Endothelial cell of umbilical vein (primary cell): Measurements from ENCODE around the gene PDE7B. TPM values are rescaled to one million over a fixed set of nuclear protein-coding genes. Genes with fewer than 3 reads are reported as not detected.
A peak's percentile ranks its signal among the peaks of the same experiment; 100 is the strongest.

ENCODE experiments used
- BruUV-seq: library from RNA; stranded (reverse); fragments of 400-500 nt; replicated peaks from 2 replicates; lab custom pipeline; 2021; lab: Mats Ljungman, UMichigan
- CTCF ChIA-PET: fragments of 300-600, 350-600 bp; sonication (Branson Sonifier 250); formaldehyde crosslinking; loops from one replicate; lab custom pipeline; 2021; ENCODE audit warnings: antibody characterized with exemption, inconsistent platforms; lab: Charles Lee
- POLR2A ChIA-PET: fragments of 300-600, 350-600 bp; sonication (Branson Sonifier 250); formaldehyde crosslinking; loops from one replicate; lab custom pipeline; 2021; ENCODE audit warnings: antibody characterized with exemption, inconsistent platforms; lab: Charles Lee
- DNase-seq: peaks from one replicate; pipeline ENCODE4 v3.0.0-alpha.2; 2011; ENCODE audit warnings: low read depth, low spot score
- FAIRE-seq: peaks from 2 replicates; lab custom pipeline; 2011; peaks lifted over from hg19 to GRCh38; lab: Jason Lieb, UNC
- H2AFZ ChIP-seq: 2 replicates; pipeline ENCODE4 v1.6.0; 2012; ENCODE audit warnings: low read depth, low read length, control low read depth, inconsistent platforms
- H3K27ac ChIP-seq: 2 replicates; pipeline ENCODE4 v1.5.1; 2011; ENCODE audit warnings: low read depth, mild to moderate bottlenecking, control low read depth, low read length, moderate library complexity; ENCODE audit not compliant: insufficient read depth
- H3K27me3 ChIP-seq, 2 experiments: 2 replicates each; pipeline versions ENCODE4 v1.6.0 to v1.6.1; 2011; ENCODE audit warnings: low read length in 2 of 2, mixed read lengths in 1 of 2; ENCODE audit not compliant: control insufficient read depth in 2 of 2, insufficient read depth in 2 of 2
- H3K36me3 ChIP-seq, 2 experiments: 2 replicates in 1 of 2; 3 replicates in 1 of 2; pipeline ENCODE4 v1.5.1; 2011; ENCODE audit warnings: low read length in 2 of 2, mild to moderate bottlenecking in 1 of 2, moderate library complexity in 1 of 2; ENCODE audit not compliant: control insufficient read depth in 2 of 2, insufficient read depth in 2 of 2; ENCODE audit errors: extremely low read depth in 1 of 2
- H3K4me1 ChIP-seq: 3 replicates; pipeline ENCODE4 v1.5.1; 2011; ENCODE audit warnings: mild to moderate bottlenecking, low read length; ENCODE audit not compliant: control insufficient read depth, insufficient read depth; ENCODE audit errors: extremely low read depth
- H3K4me2 ChIP-seq: 2 replicates; pipeline ENCODE4 v1.6.1; 2011; ENCODE audit warnings: low read length, control low read depth, mixed read lengths; ENCODE audit not compliant: insufficient read depth
- H3K4me3 ChIP-seq, 3 experiments: fragments of 200-600 bp in 1 of 3; sonication (generic), shearing (Covaris generic) in 1 of 3; replicated peaks in 1 of 3; 2 replicates each; pipeline ENCODE4 v1.5.1; 2011 to 2016; ENCODE audit warnings: control low read depth in 3 of 3, low read length in 3 of 3, mild to moderate bottlenecking in 2 of 3, inconsistent platforms in 1 of 3, low read depth in 1 of 3, moderate library complexity in 1 of 3; ENCODE audit not compliant: insufficient read depth in 1 of 3
- H3K79me2 ChIP-seq: 2 replicates; pipeline ENCODE4 v1.6.0; 2012; ENCODE audit warnings: low read length, inconsistent platforms; ENCODE audit not compliant: control insufficient read depth, insufficient read depth
- H3K9ac ChIP-seq: replicated peaks from 2 replicates; pipeline ENCODE3; 2011; ENCODE audit warnings: low read length, control low read depth; ENCODE audit not compliant: insufficient read depth; ENCODE audit errors: extremely low read depth
- H3K9me1 ChIP-seq: replicated peaks from 3 replicates; pipeline ENCODE4 v1.6.0; 2011; ENCODE audit warnings: mild to moderate bottlenecking, low read length; ENCODE audit not compliant: control insufficient read depth, insufficient read depth; ENCODE audit errors: extremely low read depth
- H3K9me3 ChIP-seq: replicated peaks from 2 replicates; pipeline ENCODE4 v1.5.1; 2012; ENCODE audit warnings: low read length, inconsistent platforms; ENCODE audit not compliant: control insufficient read depth, insufficient read depth
- H4K20me1 ChIP-seq: replicated peaks from 2 replicates; pipeline ENCODE3; 2011; ENCODE audit warnings: mild to moderate bottlenecking, low read length; ENCODE audit not compliant: control insufficient read depth, insufficient read depth; ENCODE audit errors: extremely low read depth
- CTCF ChIP-seq, 2 donors: IDR thresholded peaks; 1 replicate in 1 of 2; 2 replicates in 1 of 2; pipeline ENCODE4 v1.5.1; 2011; ENCODE audit warnings: low read length in 2 of 2, mild to moderate bottlenecking in 2 of 2, moderate library complexity in 2 of 2, control low read depth in 1 of 2, inconsistent platforms in 1 of 2, low read depth in 1 of 2; ENCODE audit not compliant: insufficient read depth in 1 of 2; ENCODE audit errors: extremely low read depth in 1 of 2
- EZH2 ChIP-seq: IDR thresholded peaks from 2 replicates; pipeline ENCODE4 v1.6.1; 2012; ENCODE audit warnings: borderline replicate concordance, low read depth, mild to moderate bottlenecking, moderate library complexity, low read length, inconsistent platforms; ENCODE audit not compliant: severe bottlenecking
- FOS ChIP-seq: IDR thresholded peaks from 2 replicates; pipeline ENCODE4 v1.6.1; 2011; ENCODE audit warnings: mild to moderate bottlenecking, low read length, moderate library complexity, borderline replicate concordance; ENCODE audit not compliant: insufficient read depth
- GATA2 ChIP-seq: IDR thresholded peaks from 2 replicates; pipeline ENCODE4 v1.7.0; 2011; ENCODE audit warnings: low read depth, mild to moderate bottlenecking, moderate library complexity, mixed read lengths, low read length; ENCODE audit not compliant: insufficient read length, insufficient read depth
- JUN ChIP-seq: IDR thresholded peaks from 2 replicates; pipeline ENCODE4 v1.6.1; 2011; ENCODE audit warnings: borderline replicate concordance, low read depth; ENCODE audit not compliant: insufficient read length, insufficient read depth
- MYC ChIP-seq: IDR thresholded peaks from one replicate; pipeline ENCODE4 v1.6.1; 2011; ENCODE audit warnings: mild to moderate bottlenecking, low read depth, low read length
- POLR2A ChIP-seq: IDR thresholded peaks from 2 replicates; pipeline ENCODE4 v1.6.1; 2012; ENCODE audit warnings: low read depth, mild to moderate bottlenecking, control low read depth, low read length
- POLR2AphosphoS5 ChIP-seq: IDR thresholded peaks from 2 replicates; pipeline ENCODE4 v1.6.1; 2012; ENCODE audit warnings: low read depth, mild to moderate bottlenecking, control low read depth, low read length, moderate library complexity; ENCODE audit not compliant: insufficient read depth
- dilution Hi-C: fragments of 300-500 bp; cut with MboI; formaldehyde crosslinking; loops from one replicate; pipeline ENCODE4 v1.15.0; 2019; ENCODE audit warnings: low sequenced_read_pairs; ENCODE audit not compliant: extremely low pct_ligation_motif_present
- intact Hi-C: fragments of 100-400 bp; cut with micrococcal nuclease; formaldehyde crosslinking; loops from one replicate; pipeline ENCODE4 v1.10.0; 2022
- polyA plus RNA-seq, 4 experiments: library from polyadenylated mRNA; depleted of rRNA in 3 of 4; stranded (reverse) in 3 of 4; unstranded in 1 of 4; fragments of >200 nt; gene quantifications; 2 replicates each; pipeline versions ENCODE4 v1.2.1 to v1.2.3, GENCODE V29; 2011 to 2012; ENCODE audit warnings: missing spikeins in 1 of 4
- total RNA-seq: library from RNA; stranded (reverse); gene quantifications from 2 replicates; pipeline ENCODE4 v1.2.3, GENCODE V29; 2021
- TF ChIP-seq, protein P1 (sequence below): IDR thresholded peaks from 2 replicates; pipeline ENCODE4 v1.6.1; 2011; ENCODE audit not compliant: insufficient read depth, insufficient read length

Gene PDE7B
- total and polyA plus RNA-seq, 2 donors (not counting 3 experiments of a cell fraction or from before 2014, with no cell fraction given), result 20.6 to 25.1 TPM

GRCh38 chr6:136192902-136193301 is 341.4 kb downstream of the PDE7B start:
- intact Hi-C loops, result no loop called here
- Histone ChIP-seq H3K4me1 (no peaks in the 10 kb centered on the region), H3K36me3 (peaks cover 10 to 22% of the 10 kb centered on the region in 2 experiments), H3K9ac (no peak overlapping the region), H3K4me3 (no peak overlapping the region), H4K20me1 (no peaks in the 10 kb centered on the region), H3K79me2 (no peaks in the 10 kb centered on the region), H3K27me3 (no peaks in the 10 kb centered on the region), H3K9me3 (no peaks in the 10 kb centered on the region), H3K27ac (no peak overlapping the region), H3K9me1 (no peaks in the 10 kb centered on the region), H2AFZ (no peak overlapping the region), H3K4me2 (no peak overlapping the region)
- BruUV-seq, result no TSS peak
- POLR2A ChIA-PET, result no interaction called here
- CTCF ChIA-PET, result interaction anchor here (1.2 kb wide), 1 partner anchor 10 kb away, joined by 3 read pairs; no protein-coding TSS in a partner anchor
- TF ChIP-seq, protein P1, sequence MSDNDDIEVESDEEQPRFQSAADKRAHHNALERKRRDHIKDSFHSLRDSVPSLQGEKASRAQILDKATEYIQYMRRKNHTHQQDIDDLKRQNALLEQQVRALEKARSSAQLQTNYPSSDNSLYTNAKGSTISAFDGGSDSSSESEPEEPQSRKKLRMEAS, result no peak
- TF ChIP-seq GATA2 (no peak), EZH2 (no peak)
- no peak for DNase-seq
- no peak for FAIRE-seq
- dilution Hi-C loops, result no loop called here

GRCh38 chr6:136201732-136202131 is 350.2 kb downstream of the PDE7B start:
- intact Hi-C loops, result no loop called here
- dilution Hi-C loops, result no loop called here

More at GRCh38 chr6:136201732-136202131, 350.2 kb downstream of the PDE7B start:
- Histone ChIP-seq H3K79me2 (no peaks in the 10 kb centered on the region), H3K9ac (no peak overlapping the region), H2AFZ (no peak overlapping the region), H3K4me1 (no peaks in the 10 kb centered on the region), H3K36me3 (no peaks in the 10 kb centered on the region), H3K4me2 (no peak overlapping the region), H3K9me3 (no peaks in the 10 kb centered on the region), H3K27ac (no peak overlapping the region), H3K4me3 (no peak overlapping the region), H4K20me1 (no peaks in the 10 kb centered on the region), H3K9me1 (no peaks in the 10 kb centered on the region), H3K27me3 (no peaks in the 10 kb centered on the region)
- TF ChIP-seq POLR2A (no peak), POLR2AphosphoS5 (no peak), GATA2 (no peak), FOS (no peak), CTCF (IDR thresholded peaks at IDR 0.05; ENCODE audit: extremely low read depth in 1 of 2, insufficient read depth in 1 of 2, low read depth in 1 of 2, low read length in 2 of 2) (no peak), MYC (no peak), EZH2 (no peak), JUN (no peak)
- TF ChIP-seq, protein P1, result no peak
- CTCF ChIA-PET, result interaction anchor here (0.7 to 1.8 kb wide), 10 partner anchors 11 to 666 kb away, joined by 3 to 9 read pairs (median 4); no protein-coding TSS in a partner anchor
- BruUV-seq, result no TSS peak
- no peak for FAIRE-seq
- POLR2A ChIA-PET, result no interaction called here
- peak; percentile 35 for DNase-seq
